ENCODE data around the gene DPYSL3. TPM values are rescaled to one million over a fixed set of nuclear protein-coding genes. Genes with fewer than 3 reads are reported as not detected.

Gene DPYSL3
- total and polyA plus RNA-seq, 4 experiments from 2014 or later: 0.06 to 0.25 TPM; not detected in 2

DNA sequence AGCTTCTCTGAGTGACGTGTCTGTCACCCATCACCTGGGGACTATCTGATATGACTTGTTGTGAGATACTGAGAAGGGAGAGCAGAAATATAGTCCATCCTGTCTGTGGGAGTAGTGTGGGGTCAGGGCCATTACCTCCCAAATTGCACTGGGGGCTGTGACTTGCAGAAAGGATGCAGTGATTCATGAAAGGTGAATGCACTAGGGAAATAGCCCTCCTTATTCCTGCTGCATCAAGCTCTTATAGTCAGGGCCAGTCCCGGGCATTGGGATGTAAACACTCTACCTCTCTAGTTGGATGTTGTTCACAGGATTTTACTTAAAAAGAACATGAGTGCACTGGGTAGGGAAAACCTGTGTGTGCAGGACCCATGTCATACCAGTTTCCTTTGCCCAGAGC is 150.3 kb downstream of the DPYSL3 start:
- H3K27me3 ChIP-seq (ENCODE audit: insufficient read depth, low read length): no peaks in the 10 kb centered on the region
- H3K4me3 Mint-ChIP-seq: no peak overlapping the region
- no peaks in the 10 kb centered on the region for H3K4me1 ChIP-seq (ENCODE audit: insufficient read depth, low read length)
- intact Hi-C loops (cut with micrococcal nuclease): no loop called here
- H3K36me3 ChIP-seq (ENCODE audit: insufficient read depth, low read length): no peaks in the 10 kb centered on the region
- no peaks in the 10 kb centered on the region for H3K36me3 Mint-ChIP-seq
- ChIA-PET POLR2A (ENCODE audit: partially characterized antibody) (no interaction called here), CTCF (ENCODE audit: partially characterized antibody) (no interaction called here)
- H3K4me3 ChIP-seq (ENCODE audit: low read length in 2 of 2): no peak overlapping the region
- H3K9me3 Mint-ChIP-seq: peaks cover 0 to 6% (median under 1%) of the 10 kb centered on the region in 8 donors
- DNase-seq: no peak
- H3K27ac ChIP-seq (ENCODE audit: low read depth, low read length): no peak overlapping the region
- no peak overlapping the region for H3K27ac Mint-ChIP-seq
- H3K9me3 ChIP-seq (ENCODE audit: control insufficient read depth in 1 of 2, low read length in 2 of 2): no peaks in the 10 kb centered on the region
- H3K27me3 Mint-ChIP-seq: no peaks in the 10 kb centered on the region
- no peaks in the 10 kb centered on the region for H3K4me1 Mint-ChIP-seq

DNA sequence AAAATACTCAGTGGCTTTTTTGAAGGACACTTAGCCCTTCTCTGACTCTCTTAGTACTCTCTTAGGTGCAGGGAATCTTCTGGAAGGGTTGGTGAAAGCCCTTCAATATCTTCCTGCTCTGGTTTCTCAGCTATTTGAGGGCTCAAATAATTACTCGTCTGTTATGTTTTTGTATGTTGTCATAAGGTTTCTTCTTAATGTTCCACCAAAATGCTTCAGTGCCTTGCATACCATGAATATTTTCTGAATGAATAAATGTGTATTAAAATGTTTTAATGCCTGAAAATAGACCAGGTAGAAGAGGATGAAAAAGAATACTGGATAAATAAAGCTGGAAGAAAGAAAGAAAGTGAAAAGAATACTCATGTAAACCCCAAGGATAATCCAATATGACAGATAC is 150.8 kb downstream of the DPYSL3 start:
- ChIA-PET POLR2A (ENCODE audit: partially characterized antibody) (no interaction called here), CTCF (ENCODE audit: partially characterized antibody) (no interaction called here)
- Histone ChIP-seq H3K9me3 (ENCODE audit: control insufficient read depth in 1 of 2, low read length in 2 of 2) (no peaks in the 10 kb centered on the region), H3K36me3 (ENCODE audit: insufficient read depth, low read length) (no peaks in the 10 kb centered on the region), H3K4me3 (ENCODE audit: low read length in 2 of 2) (no peak overlapping the region), H3K4me1 (ENCODE audit: insufficient read depth, low read length) (no peaks in the 10 kb centered on the region), H3K27ac (ENCODE audit: low read depth, low read length) (no peak overlapping the region), H3K27me3 (ENCODE audit: insufficient read depth, low read length) (no peaks in the 10 kb centered on the region)
- Mint-ChIP-seq H3K9me3 (peaks cover 0 to 2% (median 0%) of the 10 kb centered on the region in 8 donors), H3K27ac (no peak overlapping the region), H3K4me3 (no peak overlapping the region), H3K36me3 (no peaks in the 10 kb centered on the region), H3K4me1 (no peaks in the 10 kb centered on the region), H3K27me3 (no peaks in the 10 kb centered on the region)
- intact Hi-C loops (cut with micrococcal nuclease): no loop called here
- no peak for DNase-seq

DNA sequence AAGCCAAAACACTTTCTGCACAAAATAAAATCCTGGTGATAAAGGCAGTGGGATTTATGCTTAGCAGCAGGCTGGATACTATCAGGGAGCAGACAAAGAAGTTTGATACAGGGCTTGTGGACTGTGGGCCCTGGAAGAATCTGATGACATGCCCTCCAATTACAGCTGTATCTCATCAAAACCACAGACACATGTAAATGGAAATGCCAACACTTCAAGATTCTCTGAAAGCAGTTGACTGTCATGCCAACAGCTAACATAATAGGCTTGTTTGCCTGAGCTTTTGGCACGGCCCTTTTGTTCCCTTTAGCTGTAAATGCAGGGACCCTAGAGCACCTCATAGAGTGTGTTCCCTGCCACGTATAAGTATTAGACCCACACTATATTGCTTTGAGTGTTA is 160.6 kb downstream of the DPYSL3 start:
- H3K4me3 Mint-ChIP-seq: no peak overlapping the region
- no peaks in the 10 kb centered on the region for H3K36me3 Mint-ChIP-seq
- H3K36me3 ChIP-seq (ENCODE audit: insufficient read depth, low read length): no peaks in the 10 kb centered on the region
- no peak for DNase-seq
- peaks cover 0 to 10% (median 0%) of the 10 kb centered on the region in 8 donors for H3K9me3 Mint-ChIP-seq
- CTCF ChIA-PET (ENCODE audit: partially characterized antibody): no interaction called here
- no peak overlapping the region for H3K27ac ChIP-seq (ENCODE audit: low read depth, low read length)
- intact Hi-C loops (cut with micrococcal nuclease): no loop called here
- H3K27me3 ChIP-seq (ENCODE audit: insufficient read depth, low read length): no peaks in the 10 kb centered on the region
- no peaks in the 10 kb centered on the region for H3K4me1 Mint-ChIP-seq
- H3K4me1 ChIP-seq (ENCODE audit: insufficient read depth, low read length): no peaks in the 10 kb centered on the region
- H3K27me3 Mint-ChIP-seq: peaks cover 0 to 2% of the 10 kb centered on the region in 2 donors
- no peak overlapping the region for H3K27ac Mint-ChIP-seq
- POLR2A ChIA-PET (ENCODE audit: partially characterized antibody): no interaction called here
- H3K4me3 ChIP-seq (ENCODE audit: low read length in 2 of 2): no peak overlapping the region
- no peaks in the 10 kb centered on the region for H3K9me3 ChIP-seq (ENCODE audit: control insufficient read depth in 1 of 2, low read length in 2 of 2)

GRCh38 chr5:147348451-147348850 is 161.4 kb downstream of the DPYSL3 start:
- Histone ChIP-seq H3K4me3 (ENCODE audit: low read length in 2 of 2) (no peak overlapping the region), H3K27me3 (ENCODE audit: insufficient read depth, low read length) (no peaks in the 10 kb centered on the region), H3K9me3 (ENCODE audit: control insufficient read depth in 1 of 2, low read length in 2 of 2) (no peaks in the 10 kb centered on the region), H3K27ac (ENCODE audit: low read depth, low read length) (no peak overlapping the region), H3K4me1 (ENCODE audit: insufficient read depth, low read length) (no peaks in the 10 kb centered on the region), H3K36me3 (ENCODE audit: insufficient read depth, low read length) (no peaks in the 10 kb centered on the region)
- no peak overlapping the region for H3K27ac Mint-ChIP-seq
- peaks cover 0 to 2% of the 10 kb centered on the region in 2 donors for H3K27me3 Mint-ChIP-seq
- CTCF ChIA-PET (ENCODE audit: partially characterized antibody): no interaction called here
- no peak overlapping the region for H3K4me3 Mint-ChIP-seq
- H3K9me3 Mint-ChIP-seq: peaks cover 0 to 10% (median 0%) of the 10 kb centered on the region in 8 donors
- intact Hi-C loops (cut with micrococcal nuclease): no loop called here
- no peaks in the 10 kb centered on the region for H3K4me1 Mint-ChIP-seq
- DNase-seq: no peak
- H3K36me3 Mint-ChIP-seq: no peaks in the 10 kb centered on the region
- POLR2A ChIA-PET (ENCODE audit: partially characterized antibody): no interaction called here

GRCh38 chr5:147348046-147348445 is 161.8 kb downstream of the DPYSL3 start:
- no peak overlapping the region for H3K27ac Mint-ChIP-seq
- intact Hi-C loops (cut with micrococcal nuclease): no loop called here
- no peaks in the 10 kb centered on the region for H3K27me3 ChIP-seq (ENCODE audit: insufficient read depth, low read length)
- no peaks in the 10 kb centered on the region for H3K4me1 Mint-ChIP-seq
- H3K9me3 Mint-ChIP-seq: peaks cover 0 to 10% (median 0%) of the 10 kb centered on the region in 8 donors
- CTCF ChIA-PET (ENCODE audit: partially characterized antibody): no interaction called here
- H3K27ac ChIP-seq (ENCODE audit: low read depth, low read length): no peak overlapping the region
- POLR2A ChIA-PET (ENCODE audit: partially characterized antibody): no interaction called here
- H3K4me3 Mint-ChIP-seq: no peak overlapping the region
- H3K27me3 Mint-ChIP-seq: peaks cover 0 to 2% of the 10 kb centered on the region in 2 donors
- no peaks in the 10 kb centered on the region for H3K4me1 ChIP-seq (ENCODE audit: insufficient read depth, low read length)
- no peaks in the 10 kb centered on the region for H3K36me3 ChIP-seq (ENCODE audit: insufficient read depth, low read length)
- DNase-seq: no peak
- no peaks in the 10 kb centered on the region for H3K36me3 Mint-ChIP-seq
- no peak overlapping the region for H3K4me3 ChIP-seq (ENCODE audit: low read length in 2 of 2)
- no peaks in the 10 kb centered on the region for H3K9me3 ChIP-seq (ENCODE audit: control insufficient read depth in 1 of 2, low read length in 2 of 2)

DNA sequence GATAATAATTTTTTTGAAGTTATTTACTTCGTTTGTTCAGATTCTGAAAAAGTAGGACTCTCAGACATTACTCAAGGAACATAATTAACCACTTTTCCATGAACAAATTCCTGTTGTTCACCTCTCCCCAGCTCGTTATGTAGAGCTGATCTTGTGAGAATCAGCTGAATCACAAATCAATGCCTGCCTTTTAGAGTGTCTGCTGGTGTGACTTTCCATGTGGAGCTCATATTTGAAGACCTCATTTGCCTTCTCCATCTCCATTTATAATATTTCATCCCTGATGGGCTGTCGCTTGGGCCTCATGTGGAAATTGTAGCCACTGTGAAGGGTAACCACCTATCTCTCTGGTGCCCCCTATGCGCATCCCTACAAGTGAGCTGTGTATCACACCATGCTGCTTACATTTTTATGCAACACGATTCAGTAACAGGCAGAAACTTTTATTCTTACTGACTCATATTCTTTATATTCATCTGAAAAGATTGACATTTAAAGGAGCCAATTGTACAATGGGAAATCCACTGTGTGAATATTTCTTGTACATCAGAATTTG is 163.8 kb downstream of the DPYSL3 start:
- ChIA-PET CTCF (ENCODE audit: partially characterized antibody) (no interaction called here), POLR2A (ENCODE audit: partially characterized antibody) (no interaction called here)
- no peak for DNase-seq
- H3K36me3 ChIP-seq (ENCODE audit: insufficient read depth, low read length): no peaks in the 10 kb centered on the region
- Mint-ChIP-seq H3K36me3 (no peaks in the 10 kb centered on the region), H3K27ac (no peak overlapping the region), H3K4me1 (no peaks in the 10 kb centered on the region), H3K9me3 (peaks cover 0 to 10% (median 0%) of the 10 kb centered on the region in 8 donors), H3K4me3 (no peak overlapping the region), H3K27me3 (peaks cover 0 to 2% of the 10 kb centered on the region in 2 donors)
- no peak overlapping the region for H3K4me3 ChIP-seq (ENCODE audit: low read length in 2 of 2)
- H3K4me1 ChIP-seq (ENCODE audit: insufficient read depth, low read length): no peaks in the 10 kb centered on the region
- intact Hi-C loops (cut with micrococcal nuclease): no loop called here
- H3K9me3 ChIP-seq (ENCODE audit: control insufficient read depth in 1 of 2, low read length in 2 of 2): no peaks in the 10 kb centered on the region
- no peaks in the 10 kb centered on the region for H3K27me3 ChIP-seq (ENCODE audit: insufficient read depth, low read length)
- no peak overlapping the region for H3K27ac ChIP-seq (ENCODE audit: low read depth, low read length)

DNA sequence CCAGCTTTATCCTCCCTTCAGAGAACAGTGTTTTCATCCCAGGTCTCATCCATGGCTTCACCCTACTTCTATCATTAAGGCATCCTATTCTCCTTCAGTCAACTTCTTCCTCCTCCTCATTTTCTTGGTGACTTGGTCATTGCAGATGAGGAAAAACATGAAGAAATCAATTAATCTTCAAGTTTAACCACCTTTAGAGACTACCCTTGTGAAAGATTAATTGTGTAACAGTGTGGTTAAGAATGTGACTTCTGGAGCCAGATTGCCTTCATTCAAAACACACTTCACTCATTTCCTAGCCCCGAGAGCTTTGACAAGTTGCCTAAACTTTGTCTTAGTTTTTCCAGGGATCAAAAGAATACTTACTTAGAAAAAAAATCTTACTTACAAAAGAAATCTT is 165.0 kb downstream of the DPYSL3 start:
- H3K27ac Mint-ChIP-seq: no peak overlapping the region
- intact Hi-C loops (cut with micrococcal nuclease): no loop called here
- H3K9me3 Mint-ChIP-seq: peaks cover 0 to 5% (median 0%) of the 10 kb centered on the region in 8 donors
- no peaks in the 10 kb centered on the region for H3K36me3 Mint-ChIP-seq
- DNase-seq: no peak
- H3K4me1 Mint-ChIP-seq: no peaks in the 10 kb centered on the region
- ChIA-PET CTCF (ENCODE audit: partially characterized antibody) (no interaction called here), POLR2A (ENCODE audit: partially characterized antibody) (no interaction called here)
- Histone ChIP-seq H3K27ac (ENCODE audit: low read depth, low read length) (no peak overlapping the region), H3K4me1 (ENCODE audit: insufficient read depth, low read length) (no peaks in the 10 kb centered on the region), H3K4me3 (ENCODE audit: low read length in 2 of 2) (no peak overlapping the region), H3K9me3 (ENCODE audit: control insufficient read depth in 1 of 2, low read length in 2 of 2) (no peaks in the 10 kb centered on the region), H3K36me3 (ENCODE audit: insufficient read depth, low read length) (no peaks in the 10 kb centered on the region), H3K27me3 (ENCODE audit: insufficient read depth, low read length) (no peaks in the 10 kb centered on the region)
- H3K27me3 Mint-ChIP-seq: peaks cover 0 to 2% of the 10 kb centered on the region in 2 donors
- no peak overlapping the region for H3K4me3 Mint-ChIP-seq

GRCh38 chr5:147341345-147341744 is 168.5 kb downstream of the DPYSL3 start:
- H3K4me3 Mint-ChIP-seq: no peak overlapping the region
- no peak overlapping the region for H3K27ac ChIP-seq (ENCODE audit: low read depth, low read length)
- no peaks in the 10 kb centered on the region for H3K4me1 ChIP-seq (ENCODE audit: insufficient read depth, low read length)
- H3K27me3 Mint-ChIP-seq: peaks cover 0 to 2% of the 10 kb centered on the region in 2 donors
- H3K27me3 ChIP-seq (ENCODE audit: insufficient read depth, low read length): no peaks in the 10 kb centered on the region
- intact Hi-C loops (cut with micrococcal nuclease): no loop called here
- H3K4me3 ChIP-seq (ENCODE audit: low read length in 2 of 2): no peak overlapping the region
- no peak overlapping the region for H3K27ac Mint-ChIP-seq
- no peak for DNase-seq
- H3K36me3 ChIP-seq (ENCODE audit: insufficient read depth, low read length): no peaks in the 10 kb centered on the region
- H3K9me3 ChIP-seq (ENCODE audit: control insufficient read depth in 1 of 2, low read length in 2 of 2): no peaks in the 10 kb centered on the region
- H3K9me3 Mint-ChIP-seq: peaks cover 0 to 22% (median 12%) of the 10 kb centered on the region in 8 donors
- H3K4me1 Mint-ChIP-seq: no peaks in the 10 kb centered on the region
- POLR2A ChIA-PET (ENCODE audit: partially characterized antibody): no interaction called here
- CTCF ChIA-PET (ENCODE audit: partially characterized antibody): no interaction called here
- no peaks in the 10 kb centered on the region for H3K36me3 Mint-ChIP-seq

Data from CD4-positive, alpha-beta memory T cell (primary cell).